A549 (cell line): ENCODE measurements around the gene MYO5C. TPM values are rescaled to one million over a fixed set of nuclear protein-coding genes. Genes with fewer than 3 reads are reported as not detected.

ENCODE experiments used
- ATAC-seq, 2 experiments: fragments of 200-7000 bp in 1 of 2; fragments of >200 bp in 1 of 2; cut with Nextera tagmentation in 1 of 2; cut with Tn5 transposase in 1 of 2; 3 replicates each; pipeline versions ENCODE4 v1.8.0 to v1.9.1; 2018 to 2020; ENCODE audit warnings: mild to moderate bottlenecking in 1 of 2, moderate library complexity in 1 of 2
- CTCF ChIA-PET: fragments of 300-600 bp; sonication (Branson Sonifier 250); formaldehyde crosslinking; extraction: SDS; loops from one replicate; lab custom pipeline; 2021; ENCODE audit warnings: antibody characterized with exemption, inconsistent platforms; lab: Yijun Ruan, JAX
- POLR2A ChIA-PET: fragments of 350-600 bp; formaldehyde crosslinking; extraction: SDS; loops from one replicate; lab custom pipeline; 2021; ENCODE audit warnings: antibody characterized with exemption, inconsistent platforms; lab: Yijun Ruan, JAX
- DNase-seq, 2 experiments: peaks; one replicate each; pipeline versions ENCODE4 v3.0.0 to v3.0.0-alpha.2; 2011 to 2016; ENCODE audit warnings: low read depth in 1 of 2, low spot score in 1 of 2
- FAIRE-seq: peaks from 2 replicates; lab custom pipeline; 2011; peaks lifted over from hg19 to GRCh38; lab: Jason Lieb, UNC
- H3K27ac ChIP-seq, 2 experiments: fragments of >200 bp; sonication (Bioruptor Twin); formaldehyde crosslinking; 3 replicates each; pipeline ENCODE4 v1.5.1; 2016 to 2017
- H3K4me1 ChIP-seq: fragments of >200 bp; sonication (Bioruptor Twin); formaldehyde crosslinking; 3 replicates; pipeline ENCODE4 v1.6.1; 2016
- H3K4me2 ChIP-seq: fragments of >200 bp; sonication (Bioruptor Twin); formaldehyde crosslinking; 3 replicates; pipeline ENCODE4 v1.6.1; 2016
- H3K4me3 ChIP-seq: fragments of >200 bp; sonication (Bioruptor Twin); formaldehyde crosslinking; 3 replicates; pipeline ENCODE4 v1.5.1; 2016
- H3K9me3 ChIP-seq: fragments of >200 bp; sonication (Bioruptor Twin); formaldehyde crosslinking; 3 replicates; pipeline ENCODE4 v1.6.1; 2016
- ATOH8 ChIP-seq: fragments of 250-450 bp; sonication (Bioruptor Pico); IDR thresholded peaks from 2 replicates; pipeline ENCODE4 v1.5.0; 2020; ENCODE audit warnings: low read depth, mild to moderate bottlenecking, moderate library complexity
- CBX8 ChIP-seq: fragments of 200-600 bp; sonication (generic); IDR thresholded peaks from 2 replicates; pipeline ENCODE4 v1.6.1; 2016
- CHD4 ChIP-seq: fragments of 200-600 bp; sonication (generic); IDR thresholded peaks from 2 replicates; pipeline ENCODE4 v1.6.1; 2016; ENCODE audit warnings: antibody characterized with exemption, mild to moderate bottlenecking, borderline replicate concordance
- E2F6 ChIP-seq: IDR thresholded peaks from 2 replicates; pipeline ENCODE4 v1.6.1; 2012; ENCODE audit warnings: low read depth, borderline replicate concordance
- FOSB ChIP-seq: fragments of 250-450 bp; sonication (Bioruptor Pico); IDR thresholded peaks from 2 replicates; pipeline ENCODE4 v1.5.0; 2020; ENCODE audit warnings: mild to moderate bottlenecking, moderate library complexity
- GATA3 ChIP-seq: IDR thresholded peaks from 2 replicates; pipeline ENCODE4 v1.6.1; 2012; ENCODE audit warnings: borderline replicate concordance
- HDAC2 ChIP-seq: fragments of 200-600 bp; sonication (generic); IDR thresholded peaks from 2 replicates; pipeline ENCODE4 v1.6.1; 2016
- HMGXB4 ChIP-seq: fragments of 250-450 bp; sonication (Bioruptor Pico); IDR thresholded peaks from 2 replicates; pipeline ENCODE4 v1.5.0; 2021; ENCODE audit warnings: mild to moderate bottlenecking, moderate library complexity, borderline replicate concordance
- HOXA7 ChIP-seq: fragments of 250-450 bp; sonication (Bioruptor Pico); IDR thresholded peaks from 2 replicates; pipeline ENCODE4 v1.5.0; 2020; ENCODE audit warnings: mild to moderate bottlenecking, moderate library complexity
- JUN ChIP-seq, 2 experiments: fragments of >200 bp; sonication (Bioruptor Twin); formaldehyde crosslinking; IDR thresholded peaks; 2 replicates in 1 of 2; 3 replicates in 1 of 2; pipeline ENCODE4 v1.6.1; 2016 to 2017
- KDM1A ChIP-seq: fragments of 200-600 bp; sonication (generic); IDR thresholded peaks from 2 replicates; pipeline ENCODE4 v1.6.1; 2016; ENCODE audit warnings: low read depth, mild to moderate bottlenecking
- MAFK ChIP-seq: fragments of 450-650 bp; IDR thresholded peaks from 2 replicates; pipeline ENCODE4 v1.6.1; 2014; ENCODE audit not compliant: partially characterized antibody
- MAX ChIP-seq: IDR thresholded peaks from 2 replicates; pipeline ENCODE4 v1.6.1; 2012
- MAZ ChIP-seq: fragments of 150-350 bp; IDR thresholded peaks from 2 replicates; pipeline ENCODE4 v1.6.1; 2014; ENCODE audit warnings: antibody characterized with exemption, low read depth, low read length, borderline replicate concordance
- NPAS2 ChIP-seq: fragments of 250-450 bp; sonication (Bioruptor Pico); IDR thresholded peaks from 2 replicates; pipeline ENCODE4 v1.8.0; 2022; ENCODE audit warnings: mild to moderate bottlenecking, moderate library complexity, borderline replicate concordance
- PBX3 ChIP-seq: IDR thresholded peaks from 2 replicates; pipeline ENCODE4 v1.6.1; 2012
- PHF8 ChIP-seq: fragments of 200-600 bp; sonication (generic); IDR thresholded peaks from 2 replicates; pipeline ENCODE4 v1.6.1; 2016; ENCODE audit warnings: low read depth, mild to moderate bottlenecking, antibody characterized with exemption, moderate library complexity, borderline replicate concordance
- POLR2AphosphoS2 ChIP-seq: conservative IDR thresholded peaks from 2 replicates; pipeline ENCODE4 v1.6.1; 2012; ENCODE audit warnings: low read length, improper control_type of control experiment, inconsistent platforms
- RARB ChIP-seq: fragments of 250-450 bp; sonication (Bioruptor Pico); IDR thresholded peaks from 2 replicates; pipeline ENCODE4 v1.8.0; 2021; ENCODE audit warnings: mild to moderate bottlenecking, moderate library complexity
- REST ChIP-seq: fragments of 200-600 bp; sonication (generic); IDR thresholded peaks from 2 replicates; pipeline ENCODE4 v1.6.1; 2016; ENCODE audit warnings: antibody characterized with exemption, mild to moderate bottlenecking, moderate library complexity
- SMC3 ChIP-seq: fragments of >200 bp; sonication (Bioruptor Twin); formaldehyde crosslinking; IDR thresholded peaks from 3 replicates; pipeline ENCODE4 v1.6.1; 2018; ENCODE audit warnings: inconsistent platforms
- TFCP2L1 ChIP-seq: fragments of 250-450 bp; sonication (Bioruptor Pico); IDR thresholded peaks from 2 replicates; pipeline ENCODE4 v1.5.0; 2021; ENCODE audit warnings: mild to moderate bottlenecking
- TP53 ChIP-seq: fragments of 250-450 bp; sonication (Bioruptor Pico); IDR thresholded peaks from 2 replicates; pipeline ENCODE4 v1.5.0; 2021; ENCODE audit warnings: mild to moderate bottlenecking, moderate library complexity
- USF2 ChIP-seq: fragments of 450-650 bp; IDR thresholded peaks from 2 replicates; pipeline ENCODE4 v1.6.1; 2014; ENCODE audit warnings: antibody characterized with exemption
- ZC3H11A ChIP-seq: fragments of 450-650 bp; IDR thresholded peaks from 2 replicates; pipeline ENCODE4 v1.6.1; 2014; ENCODE audit warnings: antibody characterized with exemption, mild to moderate bottlenecking
- WGBS: methylation state at CpG from one replicate; pipeline ENCODE4 v1.1.6; 2017; ENCODE audit errors: missing lambda C conversion rate; 5-methylcytosine and 5-hydroxymethylcytosine counted together
- polyA plus RNA-seq, 4 experiments: library from polyadenylated mRNA; depleted of rRNA in 3 of 4; stranded (reverse); fragments of >200 nt; fragmentation: RNase III in 1 of 4; extraction: RNeasy Plus Mini Kit Qiagen cat#74134 plus additional on column Dnase treatment in 1 of 4; gene quantifications; 2 replicates in 3 of 4; 3 replicates in 1 of 4; pipeline ENCODE4 v1.2.3, GENCODE V29; 2011 to 2017

Gene MYO5C
- polyA plus RNA-seq, 2 of the 4 experiments (the other 2 are of a cell fraction), result 6.2 to 27.6 TPM

GRCh38 chr15:52162876-52163275 is 132.7 kb downstream of the MYO5C start:
- Histone ChIP-seq H3K27ac (no peak overlapping the region), H3K4me2 (no peak overlapping the region), H3K4me3 (no peak overlapping the region), H3K9me3 (no peaks in the 10 kb centered on the region), H3K4me1 (peaks cover 12% of the 10 kb centered on the region; the same call in 2 of the 3 replicates)
- FAIRE-seq, result no peak
- CTCF ChIA-PET, result interaction anchor here (1.1 to 9.5 kb wide), 5 partner anchors 9 to 27 kb away, joined by 3 to 58 read pairs (median 15); no protein-coding TSS in a partner anchor
- no peak for TF ChIP-seq GATA3
- no peak for TF ChIP-seq USF2
- no peak for TF ChIP-seq RARB (CRISPR knock-in tag)
- TF ChIP-seq FOSB (CRISPR knock-in tag), result no peak
- no peak for TF ChIP-seq E2F6
- TF ChIP-seq NPAS2 (CRISPR knock-in tag), result no peak
- TF ChIP-seq MAZ, result no peak
- no peak for TF ChIP-seq CBX8
- TF ChIP-seq MAFK, result no peak
- 88% methylated on average over 22 of the region's 22 CpGs for WGBS
- DNase-seq, result no peak
- POLR2A ChIA-PET, result no interaction called here
- ATAC-seq, result no peak

- no peak for FAIRE-seq
- Histone ChIP-seq H3K27ac (no peak overlapping the region), H3K4me1 (peaks cover 12% of the 10 kb centered on the region; the same call in 2 of the 3 replicates), H3K4me2 (no peak overlapping the region), H3K4me3 (no peak overlapping the region), H3K9me3 (no peaks in the 10 kb centered on the region)
- TF ChIP-seq MAX (no peak), REST (no peak), SMC3 (no peak), TFCP2L1 (CRISPR knock-in tag) (no peak), CHD4 (no peak), PBX3 (no peak), MAZ (no peak), KDM1A (no peak), HMGXB4 (CRISPR knock-in tag) (no peak), PHF8 (no peak), POLR2AphosphoS2 (no peak), ATOH8 (CRISPR knock-in tag) (no peak), HDAC2 (no peak), HOXA7 (CRISPR knock-in tag) (no peak), JUN (IDR thresholded peaks at IDR 0.05) (no peak), ZC3H11A (no peak), TP53 (CRISPR knock-in tag) (no peak)
- ChIA-PET POLR2A (no interaction called here), CTCF (interaction anchor here (0.9 to 9.5 kb wide), 8 partner anchors 8 to 79 kb away, joined by 3 to 58 read pairs (median 6); no protein-coding TSS in a partner anchor)
- ATAC-seq, result no peak
- WGBS, result 68% methylated on average over 4 of the region's 4 CpGs
- no peak for DNase-seq
These were observed 133.3 kb downstream of the MYO5C start for GRCh38 chr15:52162260-52162659.
